RWPE2 (cell line): ENCODE measurements around the gene MPPED1.

ENCODE experiments used
- ATAC-seq: fragments of 200-7000 bp; cut with Tn5 transposase; 3 replicates; pipeline ENCODE4 v1.9.1; 2021; ENCODE audit warnings: low read depth
- DNase-seq: peaks from one replicate; pipeline ENCODE4 v3.0.0-alpha.2; 2020; ENCODE audit warnings: low spot score
- H3K27ac ChIP-seq: fragments of 450-650 bp; 2 replicates; pipeline ENCODE4 v1.5.1; 2017; ENCODE audit warnings: mild to moderate bottlenecking; ENCODE audit not compliant: poor library complexity, severe bottlenecking
- H3K27me3 ChIP-seq: fragments of 250-450 bp; sonication (Bioruptor Pico); 2 replicates; pipeline ENCODE4 v1.5.1; 2021; ENCODE audit warnings: mild to moderate bottlenecking, moderate library complexity; ENCODE audit not compliant: insufficient read depth, poor library complexity, severe bottlenecking
- H3K36me3 ChIP-seq: fragments of 250-450 bp; sonication (Bioruptor Pico); 2 replicates; pipeline ENCODE4 v1.5.1; 2020; ENCODE audit warnings: low read depth, mild to moderate bottlenecking, moderate library complexity
- H3K4me1 ChIP-seq: fragments of 250-450 bp; sonication (Bioruptor Pico); 2 replicates; pipeline ENCODE4 v1.5.1; 2021; ENCODE audit warnings: mild to moderate bottlenecking, moderate library complexity; ENCODE audit not compliant: insufficient read depth, poor library complexity, severe bottlenecking
- H3K4me3 ChIP-seq: fragments of 250-450 bp; sonication (Bioruptor Pico); 2 replicates; pipeline ENCODE4 v1.5.1; 2021; ENCODE audit warnings: mild to moderate bottlenecking, moderate library complexity; ENCODE audit not compliant: severe bottlenecking
- H3K9me3 ChIP-seq: fragments of 250-450 bp; sonication (Bioruptor Pico); 2 replicates; pipeline ENCODE4 v1.5.1; 2021; ENCODE audit warnings: mild to moderate bottlenecking, moderate library complexity; ENCODE audit not compliant: severe bottlenecking
- CTCF ChIP-seq: fragments of 450-650 bp; IDR thresholded peaks from one replicate; pipeline ENCODE4 v1.5.1; 2017; ENCODE audit warnings: mild to moderate bottlenecking, moderate library complexity; ENCODE audit not compliant: poor library complexity, severe bottlenecking

MPPED1 gene

GRCh38 chr22:43543522-43544288 lies 131.9 kb downstream of the MPPED1 start:
- no peak for ATAC-seq
- H3K9me3 ChIP-seq: no peaks in the 10 kb centered on the region
- TF ChIP-seq CTCF: no peak
- DNase-seq: no peak
- H3K36me3 ChIP-seq: no peaks in the 10 kb centered on the region
- H3K27me3 ChIP-seq: no peaks in the 10 kb centered on the region
- no peak overlapping the region for H3K4me3 ChIP-seq
- no peak overlapping the region for H3K27ac ChIP-seq
- H3K4me1 ChIP-seq: no peaks in the 10 kb centered on the region

GRCh38 chr22:43544289-43544673 lies 132.5 kb downstream of the MPPED1 start:
- DNase-seq: no peak
- Histone ChIP-seq H3K36me3 (no peaks in the 10 kb centered on the region), H3K4me1 (no peaks in the 10 kb centered on the region), H3K4me3 (no peak overlapping the region), H3K9me3 (no peaks in the 10 kb centered on the region), H3K27me3 (no peaks in the 10 kb centered on the region), H3K27ac (no peak overlapping the region)
- no peak for ATAC-seq
- no peak for TF ChIP-seq CTCF

- H3K27me3 ChIP-seq: no peaks in the 10 kb centered on the region
- ATAC-seq: no peak
Measured at GRCh38 chr22:43546186-43546585, 134.4 kb downstream of the MPPED1 start.

GRCh38 chr22:43550024-43550620 lies 138.3 kb downstream of the MPPED1 start:
- DNase-seq: no peak
- ATAC-seq: no peak
- TF ChIP-seq CTCF: no peak

More at GRCh38 chr22:43546186-43546585, 134.4 kb downstream of the MPPED1 start:
- H3K36me3 ChIP-seq: no peaks in the 10 kb centered on the region
- no peak overlapping the region for H3K27ac ChIP-seq
- H3K4me3 ChIP-seq: no peak overlapping the region
- TF ChIP-seq CTCF: no peak
- no peaks in the 10 kb centered on the region for H3K9me3 ChIP-seq
- DNase-seq: no peak
- no peaks in the 10 kb centered on the region for H3K4me1 ChIP-seq

GRCh38 chr22:43550672-43551071 lies 138.9 kb downstream of the MPPED1 start:
- no peak for ATAC-seq
- Histone ChIP-seq H3K27ac (no peak overlapping the region), H3K4me1 (no peaks in the 10 kb centered on the region), H3K27me3 (no peaks in the 10 kb centered on the region), H3K36me3 (no peaks in the 10 kb centered on the region), H3K9me3 (no peaks in the 10 kb centered on the region), H3K4me3 (no peak overlapping the region)
- no peak for TF ChIP-seq CTCF
- no peak for DNase-seq

More at GRCh38 chr22:43550024-43550620, 138.3 kb downstream of the MPPED1 start:
- H3K27ac ChIP-seq: no peak overlapping the region
- H3K36me3 ChIP-seq: no peaks in the 10 kb centered on the region
- H3K27me3 ChIP-seq: no peaks in the 10 kb centered on the region
- H3K9me3 ChIP-seq: no peaks in the 10 kb centered on the region
- no peaks in the 10 kb centered on the region for H3K4me1 ChIP-seq
- H3K4me3 ChIP-seq: no peak overlapping the region
